HepG2 (cell line): Measurements from ENCODE around the gene PTPA. TPM values are rescaled to one million over a fixed set of nuclear protein-coding genes. Genes with fewer than 3 reads are reported as not detected.

Experiments
- ATAC-seq: fragments of 200-7000 bp; cut with Tn5 transposase; 3 replicates; pipeline ENCODE4 v1.9.1; 2020; ENCODE audit warnings: mild to moderate bottlenecking, moderate library complexity
- BruUV-seq: library from RNA; stranded (reverse); fragments of 400-500 nt; replicated peaks from 2 replicates; lab custom pipeline; 2021; lab: Mats Ljungman, UMichigan
- CTCF ChIA-PET: fragments of 300-600 bp; formaldehyde crosslinking; extraction: SDS; loops from one replicate; lab custom pipeline; 2021; ENCODE audit warnings: low total read pairs, inconsistent platforms, low intra/inter-chr PET ratio; lab: Yijun Ruan, JAX
- POLR2A ChIA-PET: fragments of 350-600 bp; sonication (Branson Sonifier 250); formaldehyde crosslinking; loops from one replicate; lab custom pipeline; 2020; ENCODE audit warnings: antibody characterized with exemption, inconsistent platforms; lab: Yijun Ruan, JAX
- DNase-seq: peaks from one replicate; pipeline ENCODE4 v3.0.0-alpha.2; 2015; ENCODE audit warnings: low spot score
- FAIRE-seq: peaks from 3 replicates; lab custom pipeline; 2011; peaks lifted over from hg19 to GRCh38; lab: Jason Lieb, UNC
- H2AFZ ChIP-seq: one replicate; pipeline ENCODE4 v1.6.1; 2011; ENCODE audit warnings: low read length, inconsistent platforms
- H3K27ac ChIP-seq: fragments of 300-600 bp; 3 replicates; pipeline ENCODE4 v1.8.0; 2011; ENCODE audit warnings: mixed run types, mild to moderate bottlenecking, mixed read lengths, low read length, inconsistent platforms; ENCODE audit not compliant: insufficient read depth; ENCODE audit errors: extremely low read length
- H3K27me3 ChIP-seq, 2 experiments: fragments of 200-600 bp in 1 of 2; 2 replicates in 1 of 2; 3 replicates in 1 of 2; pipeline versions ENCODE4 v1.6.0 to v1.8.0; 2011; ENCODE audit warnings: low read length in 2 of 2, mild to moderate bottlenecking in 2 of 2, moderate library complexity in 2 of 2, inconsistent platforms in 1 of 2; ENCODE audit not compliant: insufficient read depth in 2 of 2, control insufficient read depth in 1 of 2
- H3K36me3 ChIP-seq, 2 experiments: fragments of 200-600 bp in 1 of 2; replicated peaks in 1 of 2; 2 replicates in 1 of 2; 3 replicates in 1 of 2; pipeline versions ENCODE4 v1.5.1 to v1.8.0; 2011; ENCODE audit warnings: low read length in 2 of 2, inconsistent platforms in 1 of 2; ENCODE audit not compliant: insufficient read depth in 2 of 2, control insufficient read depth in 1 of 2
- H3K4me1 ChIP-seq: 2 replicates; pipeline ENCODE4 v1.5.1; 2012; ENCODE audit warnings: low read length, inconsistent platforms; ENCODE audit not compliant: insufficient read depth
- H3K4me2 ChIP-seq: 2 replicates; pipeline ENCODE4 v1.6.0; 2011; ENCODE audit warnings: low read depth, low read length, inconsistent platforms
- H3K4me3 ChIP-seq, 3 experiments: fragments of 200-600 bp in 1 of 3; sonication (generic), shearing (Covaris generic) in 1 of 3; replicated peaks in 1 of 3; 2 replicates each; pipeline ENCODE4 v1.5.1; 2011 to 2016; ENCODE audit warnings: low read length in 3 of 3, inconsistent platforms in 2 of 3, low read depth in 2 of 3, mild to moderate bottlenecking in 2 of 3, control low read depth in 1 of 3, mixed read lengths in 1 of 3; ENCODE audit not compliant: insufficient read depth in 1 of 3
- H3K79me2 ChIP-seq: one replicate; pipeline ENCODE4 v1.6.1; 2011; ENCODE audit warnings: low read length, inconsistent platforms; ENCODE audit not compliant: insufficient read depth
- H3K9ac ChIP-seq: 2 replicates; pipeline ENCODE4 v1.6.0; 2011; ENCODE audit warnings: mild to moderate bottlenecking, low read depth, low read length, inconsistent platforms; ENCODE audit not compliant: insufficient read depth
- H3K9me3 ChIP-seq: 2 replicates; pipeline ENCODE4 v1.5.1; 2012; ENCODE audit warnings: mild to moderate bottlenecking, low read length
- H4K20me1 ChIP-seq: 2 replicates; pipeline ENCODE4 v1.6.0; 2011; ENCODE audit warnings: inconsistent platforms, mild to moderate bottlenecking, low read length, moderate library complexity; ENCODE audit not compliant: insufficient read depth
- AHR ChIP-seq: IDR thresholded peaks from 2 replicates; pipeline ENCODE4 v1.6.1; 2018; ENCODE audit warnings: missing genetic modification reagents, missing compliant biosample characterization
- ESRRA ChIP-seq: sonication (generic); formaldehyde crosslinking; IDR thresholded peaks from 2 replicates; pipeline ENCODE4 v1.5.1; 2020; ENCODE audit warnings: mild to moderate bottlenecking, low read depth, missing genetic modification reagents
- JUND ChIP-seq: sonication (generic); formaldehyde crosslinking; IDR thresholded peaks from 2 replicates; pipeline ENCODE4 v1.8.0; 2022; ENCODE audit warnings: mild to moderate bottlenecking, missing genetic modification reagents
- KDM6A ChIP-seq: IDR thresholded peaks from 2 replicates; pipeline ENCODE4 v1.6.1; 2016; ENCODE audit warnings: low read depth
- SATB2 ChIP-seq: sonication (generic); formaldehyde crosslinking; IDR thresholded peaks from 2 replicates; pipeline ENCODE4 v1.5.0; 2020; ENCODE audit warnings: missing genetic modification reagents
- SIN3A ChIP-seq: IDR thresholded peaks from 2 replicates; pipeline ENCODE4 v1.6.1; 2011; ENCODE audit warnings: low read depth, mild to moderate bottlenecking, control low read depth, low read length, borderline replicate concordance
- ZNF10 ChIP-seq: sonication (generic); formaldehyde crosslinking; IDR thresholded peaks from 2 replicates; pipeline ENCODE4 v1.4.0; 2020; ENCODE audit warnings: mild to moderate bottlenecking, low read depth, missing genetic modification reagents, borderline replicate concordance
- ZNF253 ChIP-seq: sonication (generic); formaldehyde crosslinking; IDR thresholded peaks from 2 replicates; pipeline ENCODE4 v1.8.0; 2022; ENCODE audit warnings: mild to moderate bottlenecking, missing genetic modification reagents, borderline replicate concordance
- ZNF333 ChIP-seq: sonication (generic); formaldehyde crosslinking; IDR thresholded peaks from 2 replicates; pipeline ENCODE4 v1.4.0; 2020; ENCODE audit warnings: mild to moderate bottlenecking, missing genetic modification reagents, borderline replicate concordance
- ZNF350 ChIP-seq: sonication (generic); formaldehyde crosslinking; IDR thresholded peaks from 2 replicates; pipeline ENCODE4 v1.4.0; 2020; ENCODE audit warnings: mild to moderate bottlenecking, low read depth, missing genetic modification reagents, borderline replicate concordance
- ZNF772 ChIP-seq: sonication (generic); formaldehyde crosslinking; IDR thresholded peaks from 2 replicates; pipeline ENCODE4 v1.5.0; 2020; ENCODE audit warnings: mild to moderate bottlenecking, missing genetic modification reagents
- WGBS: methylation state at CpG from one replicate; pipeline ENCODE4 v1.1.6; 2017; ENCODE audit warnings: low lambda C conversion rate; 5-methylcytosine and 5-hydroxymethylcytosine counted together
- in situ Hi-C: cut with HindIII; loops from 2 replicates; pipeline ENCODE4 v1.10.0; 2017; ENCODE audit warnings: low pct_unique_long_range_greater_than_20kb; ENCODE audit not compliant: extremely low pct_ligation_motif_present
- intact Hi-C: fragments of 100-400 bp; cut with micrococcal nuclease; formaldehyde crosslinking; loops from one replicate; pipeline ENCODE4 v1.10.0; 2022; ENCODE audit not compliant: unreplicated experiment
- polyA plus RNA-seq, 8 experiments: library from polyadenylated mRNA; depleted of rRNA in 3 of 8; stranded (reverse) in 7 of 8; unstranded in 1 of 8; fragments of >200 nt; fragmentation: Illumina TruSeq in 4 of 8; extraction: Trizol in 4 of 8; gene quantifications; 2 replicates each; pipeline versions ENCODE4 v1.2.1 to v1.2.3, GENCODE V29; 2011 to 2016; ENCODE audit warnings: low read depth in 4 of 8, missing spikeins in 1 of 8, mixed read lengths in 1 of 8; ENCODE audit not compliant: insufficient read depth in 1 of 8
- total RNA-seq, 5 experiments: library from RNA; depleted of rRNA; stranded (reverse); fragments of >200 nt; fragmentation: Illumina TruSeq; extraction: Trizol; gene quantifications; 2 replicates each; pipeline ENCODE4 v1.2.3, GENCODE V29; 2016; ENCODE audit warnings: low read depth in 1 of 5
- TF ChIP-seq, protein P1 (sequence below): sonication (generic); formaldehyde crosslinking; IDR thresholded peaks from 2 replicates; pipeline ENCODE4 v1.5.0; 2020; ENCODE audit warnings: missing genetic modification reagents
- TF ChIP-seq, protein P2 (sequence below): sonication (generic); formaldehyde crosslinking; IDR thresholded peaks from 2 replicates; pipeline ENCODE4 v1.5.0; 2020; ENCODE audit warnings: missing genetic modification reagents, mild to moderate bottlenecking, borderline replicate concordance
- TF ChIP-seq, protein P3 (sequence below): sonication (generic); formaldehyde crosslinking; IDR thresholded peaks from 2 replicates; pipeline ENCODE4 v1.8.0; 2022; ENCODE audit warnings: mild to moderate bottlenecking, missing genetic modification reagents
- TF ChIP-seq, protein P4 (sequence below): sonication (generic); formaldehyde crosslinking; IDR thresholded peaks from 2 replicates; pipeline ENCODE4 v1.4.0; 2020; ENCODE audit warnings: mild to moderate bottlenecking, missing genetic modification reagents, borderline replicate concordance
- TF ChIP-seq, protein P5 (sequence below): sonication (generic); formaldehyde crosslinking; conservative IDR thresholded peaks from 2 replicates; pipeline ENCODE4 v1.8.0; 2022; ENCODE audit warnings: missing genetic modification reagents
- TF ChIP-seq, protein P6 (sequence below): sonication (generic); formaldehyde crosslinking; IDR thresholded peaks from 2 replicates; pipeline ENCODE4 v1.4.0; 2020; ENCODE audit warnings: missing genetic modification reagents

The PTPA gene
- total and polyA plus RNA-seq, 2 of the 13 experiments (the other 11 are each of a cell fraction or from before 2014, with no cell fraction given), result 79.3 to 105 TPM

DNA sequence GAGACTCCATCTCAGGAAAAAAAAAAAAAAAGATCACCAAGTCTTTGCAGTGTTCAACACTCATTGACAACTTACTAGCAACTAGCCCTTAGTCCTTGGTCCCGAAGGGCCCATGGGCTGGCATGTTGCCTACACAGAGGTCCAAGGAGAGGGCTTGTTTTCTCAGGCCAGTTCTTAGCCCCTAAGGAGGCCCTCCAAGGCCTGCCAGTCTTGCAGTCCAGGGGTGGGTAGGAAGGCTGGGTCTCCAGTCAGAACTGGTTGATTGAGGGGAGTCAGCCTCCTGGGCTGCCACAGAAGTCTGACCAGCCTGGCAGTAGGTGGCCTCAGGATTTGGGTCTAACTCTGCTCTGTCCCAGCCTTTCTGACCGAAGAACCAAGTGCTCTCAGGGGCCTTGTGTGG, 34.1 kb downstream of the PTPA start:
- H3K27me3 ChIP-seq, result no peaks in the 10 kb centered on the region
- H3K4me3 ChIP-seq, result no peak overlapping the region
- H3K27ac ChIP-seq, result no peak overlapping the region
- H3K9me3 ChIP-seq, result no peaks in the 10 kb centered on the region
- ATAC-seq, result no peak
- no peak overlapping the region for H3K9ac ChIP-seq
- CTCF ChIA-PET, result interaction anchor here (1.6 kb wide), 1 partner anchor 37 kb away, joined by 3 read pairs; no protein-coding TSS in a partner anchor
- no peak overlapping the region for H2AFZ ChIP-seq
- no peak overlapping the region for H3K4me2 ChIP-seq
- no TSS peak for BruUV-seq
- peaks cover 9 to 29% of the 10 kb centered on the region in 2 experiments for H3K36me3 ChIP-seq
- intact Hi-C loops (no loop called here), in situ Hi-C loops (no loop called here)
- WGBS, result 100% methylated on average over 1 of the region's 2 CpGs
- peaks cover 52% of the 10 kb centered on the region for H3K4me1 ChIP-seq
- H3K79me2 ChIP-seq, result peaks cover 6% of the 10 kb centered on the region
- H4K20me1 ChIP-seq, result no peaks in the 10 kb centered on the region
- no peak for DNase-seq
- no peak for FAIRE-seq
- POLR2A ChIA-PET, result interaction anchor here (1.1 kb wide), 1 partner anchor 33 kb away, joined by 3 read pairs; the partner anchor contains the start of gene IER5L
- TF ChIP-seq AHR (CRISPR knock-in tag) (no peak), KDM6A (CRISPR knock-in tag) (no peak), ZNF772 (CRISPR knock-in tag) (no peak), ESRRA (no peak), JUND (CRISPR knock-in tag) (no peak), SIN3A (no peak), ZNF10 (CRISPR knock-in tag) (no peak), ZNF350 (CRISPR knock-in tag) (no peak), ZNF253 (CRISPR knock-in tag) (no peak), SATB2 (no peak), ZNF333 (no peak)
- TF ChIP-seq, protein P1, sequence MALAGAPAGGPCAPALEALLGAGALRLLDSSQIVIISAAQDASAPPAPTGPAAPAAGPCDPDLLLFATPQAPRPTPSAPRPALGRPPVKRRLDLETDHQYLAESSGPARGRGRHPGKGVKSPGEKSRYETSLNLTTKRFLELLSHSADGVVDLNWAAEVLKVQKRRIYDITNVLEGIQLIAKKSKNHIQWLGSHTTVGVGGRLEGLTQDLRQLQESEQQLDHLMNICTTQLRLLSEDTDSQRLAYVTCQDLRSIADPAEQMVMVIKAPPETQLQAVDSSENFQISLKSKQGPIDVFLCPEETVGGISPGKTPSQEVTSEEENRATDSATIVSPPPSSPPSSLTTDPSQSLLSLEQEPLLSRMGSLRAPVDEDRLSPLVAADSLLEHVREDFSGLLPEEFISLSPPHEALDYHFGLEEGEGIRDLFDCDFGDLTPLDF (CRISPR knock-in tag), result no peak
- TF ChIP-seq, protein P2, sequence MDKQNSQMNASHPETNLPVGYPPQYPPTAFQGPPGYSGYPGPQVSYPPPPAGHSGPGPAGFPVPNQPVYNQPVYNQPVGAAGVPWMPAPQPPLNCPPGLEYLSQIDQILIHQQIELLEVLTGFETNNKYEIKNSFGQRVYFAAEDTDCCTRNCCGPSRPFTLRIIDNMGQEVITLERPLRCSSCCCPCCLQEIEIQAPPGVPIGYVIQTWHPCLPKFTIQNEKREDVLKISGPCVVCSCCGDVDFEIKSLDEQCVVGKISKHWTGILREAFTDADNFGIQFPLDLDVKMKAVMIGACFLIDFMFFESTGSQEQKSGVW (CRISPR knock-in tag), result no peak
- TF ChIP-seq, protein P3, sequence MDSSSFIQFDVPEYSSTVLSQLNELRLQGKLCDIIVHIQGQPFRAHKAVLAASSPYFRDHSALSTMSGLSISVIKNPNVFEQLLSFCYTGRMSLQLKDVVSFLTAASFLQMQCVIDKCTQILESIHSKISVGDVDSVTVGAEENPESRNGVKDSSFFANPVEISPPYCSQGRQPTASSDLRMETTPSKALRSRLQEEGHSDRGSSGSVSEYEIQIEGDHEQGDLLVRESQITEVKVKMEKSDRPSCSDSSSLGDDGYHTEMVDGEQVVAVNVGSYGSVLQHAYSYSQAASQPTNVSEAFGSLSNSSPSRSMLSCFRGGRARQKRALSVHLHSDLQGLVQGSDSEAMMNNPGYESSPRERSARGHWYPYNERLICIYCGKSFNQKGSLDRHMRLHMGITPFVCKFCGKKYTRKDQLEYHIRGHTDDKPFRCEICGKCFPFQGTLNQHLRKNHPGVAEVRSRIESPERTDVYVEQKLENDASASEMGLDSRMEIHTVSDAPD, result no peak
- TF ChIP-seq, protein P4, sequence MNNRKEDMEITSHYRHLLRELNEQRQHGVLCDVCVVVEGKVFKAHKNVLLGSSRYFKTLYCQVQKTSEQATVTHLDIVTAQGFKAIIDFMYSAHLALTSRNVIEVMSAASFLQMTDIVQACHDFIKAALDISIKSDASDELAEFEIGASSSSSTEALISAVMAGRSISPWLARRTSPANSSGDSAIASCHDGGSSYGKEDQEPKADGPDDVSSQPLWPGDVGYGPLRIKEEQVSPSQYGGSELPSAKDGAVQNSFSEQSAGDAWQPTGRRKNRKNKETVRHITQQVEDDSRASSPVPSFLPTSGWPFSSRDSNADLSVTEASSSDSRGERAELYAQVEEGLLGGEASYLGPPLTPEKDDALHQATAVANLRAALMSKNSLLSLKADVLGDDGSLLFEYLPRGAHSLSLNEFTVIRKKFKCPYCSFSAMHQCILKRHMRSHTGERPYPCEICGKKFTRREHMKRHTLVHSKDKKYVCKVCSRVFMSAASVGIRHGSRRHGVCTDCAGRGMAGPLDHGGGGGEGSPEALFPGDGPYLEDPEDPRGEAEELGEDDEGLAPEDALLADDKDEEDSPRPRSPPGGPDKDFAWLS (CRISPR knock-in tag), result no peak
- TF ChIP-seq, protein P5, sequence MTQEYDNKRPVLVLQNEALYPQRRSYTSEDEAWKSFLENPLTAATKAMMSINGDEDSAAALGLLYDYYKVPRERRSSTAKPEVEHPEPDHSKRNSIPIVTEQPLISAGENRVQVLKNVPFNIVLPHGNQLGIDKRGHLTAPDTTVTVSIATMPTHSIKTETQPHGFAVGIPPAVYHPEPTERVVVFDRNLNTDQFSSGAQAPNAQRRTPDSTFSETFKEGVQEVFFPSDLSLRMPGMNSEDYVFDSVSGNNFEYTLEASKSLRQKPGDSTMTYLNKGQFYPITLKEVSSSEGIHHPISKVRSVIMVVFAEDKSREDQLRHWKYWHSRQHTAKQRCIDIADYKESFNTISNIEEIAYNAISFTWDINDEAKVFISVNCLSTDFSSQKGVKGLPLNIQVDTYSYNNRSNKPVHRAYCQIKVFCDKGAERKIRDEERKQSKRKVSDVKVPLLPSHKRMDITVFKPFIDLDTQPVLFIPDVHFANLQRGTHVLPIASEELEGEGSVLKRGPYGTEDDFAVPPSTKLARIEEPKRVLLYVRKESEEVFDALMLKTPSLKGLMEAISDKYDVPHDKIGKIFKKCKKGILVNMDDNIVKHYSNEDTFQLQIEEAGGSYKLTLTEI (CRISPR knock-in tag), result no peak
- TF ChIP-seq, protein P6, sequence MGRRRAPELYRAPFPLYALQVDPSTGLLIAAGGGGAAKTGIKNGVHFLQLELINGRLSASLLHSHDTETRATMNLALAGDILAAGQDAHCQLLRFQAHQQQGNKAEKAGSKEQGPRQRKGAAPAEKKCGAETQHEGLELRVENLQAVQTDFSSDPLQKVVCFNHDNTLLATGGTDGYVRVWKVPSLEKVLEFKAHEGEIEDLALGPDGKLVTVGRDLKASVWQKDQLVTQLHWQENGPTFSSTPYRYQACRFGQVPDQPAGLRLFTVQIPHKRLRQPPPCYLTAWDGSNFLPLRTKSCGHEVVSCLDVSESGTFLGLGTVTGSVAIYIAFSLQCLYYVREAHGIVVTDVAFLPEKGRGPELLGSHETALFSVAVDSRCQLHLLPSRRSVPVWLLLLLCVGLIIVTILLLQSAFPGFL (CRISPR knock-in tag), result no peak
